ENCODE data around the gene ACTL8. TPM values are rescaled to one million over a fixed set of nuclear protein-coding genes. Genes with fewer than 3 reads are reported as not detected.

Gene ACTL8
- total and polyA plus RNA-seq, 2 of the 4 experiments (the other 2 are of a cell fraction), result under 0.01 to 0.07 TPM

DNA sequence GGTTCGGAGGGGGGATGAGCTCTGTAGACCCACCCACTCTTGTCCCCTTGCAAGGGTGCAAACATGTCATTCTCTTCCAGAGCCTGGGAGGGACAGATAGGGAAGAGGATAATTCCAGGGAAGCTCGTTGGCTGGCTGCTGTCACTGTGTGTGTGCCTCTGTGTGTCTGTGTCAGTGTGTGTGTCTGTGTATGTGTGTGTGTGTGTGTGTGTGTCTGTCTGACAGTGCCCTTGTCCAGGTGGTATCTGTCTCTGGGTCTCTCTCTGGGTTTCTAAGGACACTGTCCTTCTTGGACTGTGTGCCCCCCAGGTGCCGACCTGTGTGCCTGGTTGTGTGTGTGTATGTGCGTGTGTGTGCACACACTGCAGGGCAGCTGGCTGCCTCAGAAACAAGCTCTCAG is 90.5 kb downstream of the ACTL8 start:
- Histone ChIP-seq H4K5ac (ENCODE audit: low read depth, low read length) (no peak overlapping the region), H2BK120ac (ENCODE audit: low read depth, low read length) (no peak overlapping the region), H3K14ac (replicated peaks; ENCODE audit: low read depth, low read length) (no peak overlapping the region), H3K4me3 (ENCODE audit: insufficient read depth, low read depth, low read length) (no peak overlapping the region), H3K27ac (ENCODE audit: insufficient read depth, low read length) (no peak overlapping the region), H3K4ac (ENCODE audit: low read depth, low read length) (no peak overlapping the region), H3K4me1 (ENCODE audit: control insufficient read depth, insufficient read depth, low read length) (no peaks in the 10 kb centered on the region), H3K4me2 (ENCODE audit: low read depth, low read length) (no peak overlapping the region), H2AFZ (replicated peaks; ENCODE audit: low read length, poor library complexity) (no peak overlapping the region), H3K56ac (ENCODE audit: extremely low read depth, insufficient read depth, low read length) (no peak overlapping the region), H3K9me3 (ENCODE audit: control insufficient read depth, insufficient read depth, low read length) (no peaks in the 10 kb centered on the region), H3K79me1 (ENCODE audit: low read depth in 1 of 2, low read length in 2 of 2) (no peaks in the 10 kb centered on the region), H2AK9ac (replicated peaks; ENCODE audit: low read depth, low read length, poor library complexity) (no peak overlapping the region), H2AK5ac (ENCODE audit: low read depth, low read length) (no peak overlapping the region), H3K9me1 (ENCODE audit: insufficient read depth, low read length) (no peaks in the 10 kb centered on the region), H2BK15ac (ENCODE audit: low read depth, low read length) (no peak overlapping the region), H2BK20ac (ENCODE audit: low read depth, low read length) (no peak overlapping the region), H3K36me3 (ENCODE audit: control insufficient read depth, insufficient read depth, low read length) (no peaks in the 10 kb centered on the region), H3K9ac (ENCODE audit: low read depth, low read length) (no peak overlapping the region), H2BK5ac (ENCODE audit: low read depth, low read length, poor library complexity, severe bottlenecking) (no peak overlapping the region), H3K18ac (ENCODE audit: low read depth, low read length) (no peak overlapping the region), H3K27me3 (ENCODE audit: control insufficient read depth, insufficient read depth, low read length) (peaks cover 19% of the 10 kb centered on the region), H4K20me1 (ENCODE audit: insufficient read depth, low read length) (no peaks in the 10 kb centered on the region), H4K8ac (ENCODE audit: low read depth in 2 of 2, low read length in 2 of 2) (no peak overlapping the region), H3K23ac (ENCODE audit: low read depth, low read length) (no peak overlapping the region), H4K91ac (ENCODE audit: insufficient read depth, low read depth, low read length) (no peak overlapping the region)
- ChIA-PET CTCF (no interaction called here), POLR2A (ENCODE audit: unreplicated experiment) (no interaction called here)
- BruUV-seq (replicated peaks), result no TSS peak
- TF ChIP-seq RFX5 (IDR thresholded peaks at IDR 0.05; ENCODE audit: low read depth, low read length), result no peak
- TF ChIP-seq, protein P1, sequence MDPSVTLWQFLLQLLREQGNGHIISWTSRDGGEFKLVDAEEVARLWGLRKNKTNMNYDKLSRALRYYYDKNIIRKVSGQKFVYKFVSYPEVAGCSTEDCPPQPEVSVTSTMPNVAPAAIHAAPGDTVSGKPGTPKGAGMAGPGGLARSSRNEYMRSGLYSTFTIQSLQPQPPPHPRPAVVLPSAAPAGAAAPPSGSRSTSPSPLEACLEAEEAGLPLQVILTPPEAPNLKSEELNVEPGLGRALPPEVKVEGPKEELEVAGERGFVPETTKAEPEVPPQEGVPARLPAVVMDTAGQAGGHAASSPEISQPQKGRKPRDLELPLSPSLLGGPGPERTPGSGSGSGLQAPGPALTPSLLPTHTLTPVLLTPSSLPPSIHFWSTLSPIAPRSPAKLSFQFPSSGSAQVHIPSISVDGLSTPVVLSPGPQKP (IDR thresholded peaks at IDR 0.05; ENCODE audit: borderline replicate concordance, low read depth, low read length), result no peak
- no peak for TF ChIP-seq BHLHE40 (IDR thresholded peaks at IDR 0.05; ENCODE audit: low read depth, low read length)
- TF ChIP-seq NFE2L2 (IDR thresholded peaks at IDR 0.05; ENCODE audit: low read depth, low read length), result no peak
- no peak for TF ChIP-seq RCOR1 (IDR thresholded peaks at IDR 0.05; ENCODE audit: insufficient replicate concordance, low read length)
- dilution Hi-C loops (cut with HindIII; ENCODE audit: low sequenced_read_pairs, unreplicated experiment), result no loop called here
- DNase-seq (no peak), ATAC-seq (ENCODE audit: low read depth) (no peak)
- in situ Hi-C loops (cut with MboI; ENCODE audit: low sequenced_read_pairs), result no loop called here
- intact Hi-C loops (cut with micrococcal nuclease), result no loop called here
- 0% methylated on average over 1 of the region's 4 CpGs; no CpG with 5 or more reads in 1 of the 2 experiments for WGBS, 2 experiments (ENCODE audit: extremely low coverage in 2 of 2, insufficient read length in 1 of 2)

All from IMR-90 (cell line).